DOHH2 (cell line): ENCODE data around the gene NDUFA8.

Source experiments
- H3F3A ChIP-seq: fragments of 200-600 bp; sonication (generic), shearing (Covaris generic); 2 replicates; pipeline ENCODE4 v1.6.0; 2016; ENCODE audit warnings: antibody characterized with exemption, mild to moderate bottlenecking; ENCODE audit not compliant: control insufficient read depth, insufficient read depth
- H3K27ac ChIP-seq: fragments of 200-600 bp; sonication (generic); 2 replicates; pipeline ENCODE4 v1.5.1; 2014; ENCODE audit warnings: low read depth, mild to moderate bottlenecking, low read length, moderate library complexity
- H3K27me3 ChIP-seq: fragments of 200-600 bp; sonication (generic); 2 replicates; pipeline ENCODE4 v1.6.1; 2014; ENCODE audit warnings: mild to moderate bottlenecking, low read length, mixed read lengths; ENCODE audit not compliant: control insufficient read depth
- H3K36me3 ChIP-seq: fragments of 200-600 bp; sonication (generic); 2 replicates; pipeline ENCODE4 v1.6.1; 2014; ENCODE audit warnings: mild to moderate bottlenecking, low read length, moderate library complexity, mixed read lengths; ENCODE audit not compliant: control insufficient read depth
- H3K4me1 ChIP-seq: fragments of 200-600 bp; sonication (generic); 2 replicates; pipeline ENCODE4 v1.6.1; 2014; ENCODE audit warnings: mild to moderate bottlenecking, low read length, mixed read lengths; ENCODE audit not compliant: control insufficient read depth
- H3K4me2 ChIP-seq: fragments of 200-600 bp; sonication (generic); 2 replicates; pipeline ENCODE4 v1.6.0; 2014; ENCODE audit warnings: mild to moderate bottlenecking, low read length, moderate library complexity
- H3K4me3 ChIP-seq: fragments of 200-600 bp; sonication (generic); 2 replicates; pipeline ENCODE4 v1.5.1; 2014; ENCODE audit warnings: mild to moderate bottlenecking, low read length, mixed read lengths
- H3K79me2 ChIP-seq: fragments of 200-600 bp; sonication (generic); 2 replicates; pipeline ENCODE4 v1.6.1; 2014; ENCODE audit warnings: mild to moderate bottlenecking, low read length, mixed read lengths; ENCODE audit not compliant: control insufficient read depth
- H3K9me2 ChIP-seq: fragments of 200-600 bp; sonication (generic); replicated peaks from 2 replicates; pipeline ENCODE4 v1.6.1; 2014; ENCODE audit warnings: mild to moderate bottlenecking, low read length, mixed read lengths; ENCODE audit not compliant: control insufficient read depth
- H3K9me3 ChIP-seq: fragments of 200-600 bp; sonication (generic); 2 replicates; pipeline ENCODE4 v1.6.1; 2014; ENCODE audit warnings: antibody characterized with exemption, low read length, mixed read lengths; ENCODE audit not compliant: control insufficient read depth, insufficient read depth
- H4K20me1 ChIP-seq: fragments of 200-600 bp; sonication (generic); 2 replicates; pipeline ENCODE4 v1.6.0; 2014; ENCODE audit warnings: low read depth, mild to moderate bottlenecking, antibody characterized with exemption, low read length, moderate library complexity; ENCODE audit not compliant: control insufficient read depth, insufficient read depth
- CTCF ChIP-seq: fragments of 200-600 bp; sonication (generic); IDR thresholded peaks from one replicate; pipeline ENCODE4 v1.5.1; 2014; ENCODE audit warnings: antibody characterized with exemption, mild to moderate bottlenecking, low read depth, low read length; ENCODE audit not compliant: poor library complexity, severe bottlenecking
- EZH2phosphoT487 ChIP-seq: fragments of 200-600 bp; sonication (generic); IDR thresholded peaks from 2 replicates; pipeline ENCODE4 v1.6.1; 2017; ENCODE audit warnings: borderline replicate concordance, mild to moderate bottlenecking, antibody characterized with exemption, low read length, moderate library complexity, mixed read lengths

The NDUFA8 gene

GRCh38 chr9:122106576-122106975 lies 53.0 kb downstream of the NDUFA8 start:
- Histone ChIP-seq H3K9me3 (peaks cover 5% of the 10 kb centered on the region), H3K4me1 (no peaks in the 10 kb centered on the region), H3K79me2 (no peaks in the 10 kb centered on the region), H3K27me3 (no peaks in the 10 kb centered on the region), H3F3A (no peaks in the 10 kb centered on the region), H4K20me1 (no peaks in the 10 kb centered on the region), H3K4me2 (no peak overlapping the region), H3K9me2 (no peaks in the 10 kb centered on the region), H3K36me3 (no peaks in the 10 kb centered on the region), H3K4me3 (no peak overlapping the region), H3K27ac (no peak overlapping the region)
- no peak for TF ChIP-seq CTCF
- TF ChIP-seq EZH2phosphoT487, result no peak

- no peaks in the 10 kb centered on the region for H3K9me2 ChIP-seq
- no peaks in the 10 kb centered on the region for H3K36me3 ChIP-seq
- peaks cover 5% of the 10 kb centered on the region for H3K9me3 ChIP-seq
- peaks cover 1% of the 10 kb centered on the region; the same call in 1 of the 2 replicates for H3K27me3 ChIP-seq
- H3K4me2 ChIP-seq, result no peak overlapping the region
- no peak overlapping the region for H3K27ac ChIP-seq
- TF ChIP-seq EZH2phosphoT487 (no peak), CTCF (no peak)
- peaks cover 5% of the 10 kb centered on the region; the same call in 1 of the 2 replicates for H3K4me1 ChIP-seq
- H3F3A ChIP-seq, result no peaks in the 10 kb centered on the region
- H3K4me3 ChIP-seq, result no peak overlapping the region
- no peaks in the 10 kb centered on the region for H4K20me1 ChIP-seq
- no peaks in the 10 kb centered on the region for H3K79me2 ChIP-seq
These were observed 55.6 kb downstream of the NDUFA8 start for GRCh38 chr9:122103985-122104384.

GRCh38 chr9:122102156-122102555 lies 57.4 kb downstream of the NDUFA8 start:
- Histone ChIP-seq H3K4me3 (no peak overlapping the region), H3K4me2 (no peak overlapping the region), H3K79me2 (no peaks in the 10 kb centered on the region), H3F3A (no peaks in the 10 kb centered on the region), H4K20me1 (no peaks in the 10 kb centered on the region), H3K27ac (no peak overlapping the region), H3K27me3 (peaks cover 14% of the 10 kb centered on the region), H3K36me3 (no peaks in the 10 kb centered on the region), H3K4me1 (peaks cover 5% of the 10 kb centered on the region; the same call in 1 of the 2 replicates), H3K9me2 (no peaks in the 10 kb centered on the region), H3K9me3 (peaks cover 5% of the 10 kb centered on the region)
- no peak for TF ChIP-seq CTCF
- TF ChIP-seq EZH2phosphoT487, result no peak
